ENCODE results near the gene IFRD2.
"Not testable (repeated sequence)": the region's sequence is repeated elsewhere in the genome, so short reads cannot be mapped to it uniquely, and the experiment has no call there.

The IFRD2 gene

DNA sequence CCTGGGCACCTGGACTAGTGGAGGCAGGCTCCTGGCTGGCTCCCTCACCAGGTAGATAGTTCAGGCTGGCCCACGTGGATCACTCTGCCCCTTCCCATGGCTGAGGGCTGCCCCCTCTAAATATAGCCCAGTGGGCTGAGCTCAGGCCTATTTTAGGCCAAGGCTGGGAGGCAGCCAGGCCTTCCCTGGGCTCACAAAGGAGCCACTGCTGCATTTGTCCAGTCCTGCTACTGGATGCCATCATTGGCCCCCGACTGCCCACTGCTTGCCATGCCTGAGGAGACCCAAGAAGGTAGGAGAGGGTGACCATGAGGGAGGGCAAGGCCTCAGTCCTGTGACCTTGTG lies 13.4 kb downstream of the IFRD2 start, which contains the start of gene LSMEM2:
TSS of gene LSMEM2 (plus strand) at position 208 of the 345 bp plus-strand sequence. CDS start at position 235, 27 bp downstream.
- DNase-seq (ENCODE audit: low read depth), result no peak

DNA sequence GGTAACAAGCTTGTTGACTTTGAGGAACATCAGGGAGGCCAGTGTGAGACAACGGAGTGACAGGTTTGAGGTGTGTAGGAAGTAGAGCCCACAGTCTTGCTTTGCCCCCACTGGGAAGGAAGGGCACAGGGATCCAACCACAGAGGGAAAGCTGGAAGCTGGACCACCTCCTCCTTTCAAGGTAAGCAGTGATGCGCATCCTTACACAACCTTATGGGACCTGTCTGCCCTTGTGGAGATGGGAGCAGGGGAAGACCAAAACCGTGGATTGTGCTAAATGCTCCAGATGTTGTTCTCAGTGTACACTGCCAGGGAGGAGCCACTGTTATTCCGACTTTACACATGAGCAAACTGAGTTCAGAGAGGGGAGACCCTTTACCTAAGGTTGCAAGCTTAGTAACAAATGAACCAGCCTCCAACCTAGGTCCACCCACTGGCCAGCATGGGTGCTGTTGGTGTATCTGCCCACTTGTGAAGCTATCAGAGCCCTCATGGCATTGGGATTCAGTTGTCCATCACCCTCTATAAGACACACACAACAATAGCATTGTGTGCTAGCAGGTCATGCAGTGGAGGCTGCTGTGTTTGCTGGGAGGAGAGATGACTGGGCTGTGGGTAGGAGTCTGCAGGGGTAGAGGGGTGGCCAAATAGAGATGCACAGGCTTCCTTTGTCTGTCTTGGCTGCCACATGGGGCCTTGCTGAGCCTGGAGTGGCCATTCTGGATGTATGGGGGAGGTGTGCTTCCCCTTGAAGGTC lies 13.9 kb downstream of the IFRD2 start:
- no peak for DNase-seq (ENCODE audit: low read depth)

DNA sequence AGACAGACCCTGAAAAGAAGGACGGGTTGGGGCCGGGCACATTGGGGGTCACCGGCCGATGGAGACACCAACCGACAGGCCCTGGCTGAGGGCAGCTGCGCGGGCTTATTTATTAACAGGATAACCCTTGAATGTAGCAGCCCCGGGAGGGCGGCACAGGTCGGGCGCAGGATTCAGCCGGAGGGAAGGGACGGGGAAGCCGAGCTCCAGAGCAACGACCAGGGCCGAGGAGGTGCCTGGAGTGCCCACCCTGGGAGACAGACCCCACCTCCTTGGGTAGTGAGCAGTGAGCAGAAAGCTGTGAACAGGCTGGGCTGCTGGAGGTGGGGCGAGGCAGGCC lies 15.5 kb downstream of the IFRD2 start:
- no peak for DNase-seq (ENCODE audit: low read depth)

DNA sequence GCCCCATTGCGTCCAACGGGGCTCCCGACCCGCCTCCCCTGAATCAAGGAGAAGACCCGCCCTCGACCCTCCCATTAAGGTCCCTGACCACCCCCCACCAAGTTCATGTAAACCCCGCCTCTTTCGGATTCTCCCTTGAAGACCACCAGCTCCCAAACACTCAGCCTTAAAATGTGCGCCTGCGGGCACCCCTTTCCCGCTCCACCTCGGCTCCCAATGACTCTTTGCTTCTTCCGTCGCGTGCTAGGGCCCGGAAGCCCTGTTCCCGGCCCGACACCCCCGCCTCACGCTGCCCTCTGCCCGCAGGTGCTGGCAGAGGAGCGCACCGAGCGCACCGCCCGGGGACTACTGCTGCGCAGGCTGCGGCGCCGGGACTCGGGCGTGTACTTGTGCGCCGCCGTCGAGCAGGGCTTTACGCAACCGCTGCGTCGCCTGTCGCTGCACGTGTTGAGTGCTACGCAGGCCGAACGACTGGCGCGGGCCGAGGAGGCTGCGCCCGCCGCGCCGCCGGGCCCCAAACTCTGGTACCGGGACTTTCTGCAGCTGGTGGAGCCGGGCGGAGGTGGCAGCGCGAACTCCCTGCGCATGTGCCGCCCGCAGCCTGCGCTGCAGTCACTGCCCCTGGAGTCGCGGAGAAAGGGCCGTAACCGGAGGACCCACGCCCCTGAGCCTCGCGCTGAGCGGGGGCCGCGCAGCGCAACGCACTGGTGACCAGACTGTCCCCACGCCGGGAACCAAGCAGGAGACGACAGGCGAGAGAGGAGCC lies 16.1 kb downstream of the IFRD2 start:
- DNase-seq (ENCODE audit: low read depth), result no peak

DNA sequence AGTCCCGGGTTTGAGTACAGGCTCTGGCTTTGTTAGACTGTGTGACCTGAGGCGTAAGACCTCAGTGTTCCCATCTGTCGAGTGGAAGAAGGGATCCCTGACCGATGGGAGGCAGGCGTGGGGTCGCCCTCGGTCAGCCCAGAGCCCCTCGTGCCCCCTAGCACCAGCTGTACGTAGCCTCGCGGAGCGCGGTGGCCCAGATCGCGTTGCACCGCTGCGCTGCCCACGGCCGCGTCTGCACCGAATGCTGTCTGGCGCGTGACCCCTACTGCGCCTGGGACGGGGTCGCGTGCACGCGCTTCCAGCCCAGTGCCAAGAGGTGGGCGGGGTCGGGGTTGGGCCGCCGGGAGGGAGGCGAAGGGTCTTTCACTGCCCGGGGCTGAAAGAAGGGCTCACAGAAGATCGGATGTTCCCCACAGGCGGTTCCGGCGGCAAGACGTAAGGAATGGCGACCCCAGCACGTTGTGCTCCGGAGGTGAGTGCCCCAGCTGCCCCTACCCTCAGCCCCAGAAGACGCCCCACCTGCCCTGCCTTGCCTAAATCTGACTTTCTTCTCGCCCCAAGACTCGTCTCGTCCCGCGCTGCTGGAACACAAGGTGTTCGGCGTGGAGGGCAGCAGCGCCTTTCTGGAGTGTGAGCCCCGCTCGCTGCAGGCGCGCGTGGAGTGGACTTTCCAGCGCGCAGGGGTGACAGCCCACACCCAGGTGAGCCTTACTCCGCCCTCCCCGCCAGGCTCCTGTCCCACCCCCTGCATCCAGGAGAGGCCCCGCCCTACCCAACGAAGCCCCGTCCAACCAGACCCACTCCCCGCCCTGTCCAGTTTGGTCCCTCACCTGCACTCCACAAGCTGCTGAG lies 16.9 kb downstream of the IFRD2 start:
- no peak for DNase-seq (ENCODE audit: low read depth)

DNA sequence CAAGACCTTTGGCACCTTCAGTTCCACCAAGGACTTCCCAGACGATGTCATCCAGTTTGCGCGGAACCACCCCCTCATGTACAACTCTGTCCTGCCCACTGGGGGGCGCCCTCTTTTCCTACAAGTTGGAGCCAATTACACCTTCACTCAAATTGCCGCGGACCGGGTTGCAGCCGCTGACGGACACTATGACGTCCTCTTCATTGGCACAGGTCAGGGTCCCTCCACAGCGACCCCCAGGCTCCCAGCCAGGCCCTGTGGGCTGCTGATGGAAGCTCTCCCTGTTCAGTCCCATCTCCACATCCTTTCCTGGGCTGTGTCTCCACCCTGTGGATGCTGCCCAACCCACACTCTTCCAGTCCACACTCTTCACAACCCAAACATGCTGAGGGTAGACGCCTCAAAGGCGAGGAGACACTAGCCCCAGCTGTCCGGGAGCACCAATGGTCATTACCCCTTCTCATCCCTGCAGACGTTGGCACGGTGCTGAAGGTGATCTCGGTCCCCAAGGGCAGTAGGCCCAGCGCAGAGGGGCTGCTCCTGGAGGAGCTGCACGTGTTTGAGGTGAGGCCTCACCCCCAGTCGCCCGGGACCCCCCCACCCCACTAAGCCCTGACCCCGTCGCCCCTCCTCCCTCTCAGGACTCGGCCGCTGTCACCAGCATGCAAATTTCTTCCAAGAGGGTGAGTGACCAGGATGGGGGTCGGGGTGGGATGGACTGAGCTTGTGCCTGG lies 17.7 kb downstream of the IFRD2 start:
- no peak for DNase-seq (ENCODE audit: low read depth)

DNA sequence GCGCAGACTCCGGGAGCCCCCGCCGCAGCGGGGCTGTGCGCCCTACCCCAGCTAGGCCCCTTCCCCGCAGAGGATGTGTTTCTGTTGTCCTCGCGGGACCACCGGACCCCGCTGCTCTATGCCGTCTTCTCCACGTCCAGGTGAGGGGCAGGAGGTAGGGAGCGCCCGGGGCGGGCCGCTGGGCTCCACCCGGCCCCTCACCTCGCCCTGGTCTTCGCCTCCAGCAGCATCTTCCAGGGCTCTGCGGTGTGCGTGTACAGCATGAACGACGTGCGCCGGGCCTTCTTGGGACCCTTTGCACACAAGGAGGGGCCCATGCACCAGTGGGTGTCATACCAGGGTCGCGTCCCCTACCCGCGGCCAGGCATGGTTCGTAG lies 18.6 kb downstream of the IFRD2 start:
- no peak for DNase-seq (ENCODE audit: low read depth)

DNA sequence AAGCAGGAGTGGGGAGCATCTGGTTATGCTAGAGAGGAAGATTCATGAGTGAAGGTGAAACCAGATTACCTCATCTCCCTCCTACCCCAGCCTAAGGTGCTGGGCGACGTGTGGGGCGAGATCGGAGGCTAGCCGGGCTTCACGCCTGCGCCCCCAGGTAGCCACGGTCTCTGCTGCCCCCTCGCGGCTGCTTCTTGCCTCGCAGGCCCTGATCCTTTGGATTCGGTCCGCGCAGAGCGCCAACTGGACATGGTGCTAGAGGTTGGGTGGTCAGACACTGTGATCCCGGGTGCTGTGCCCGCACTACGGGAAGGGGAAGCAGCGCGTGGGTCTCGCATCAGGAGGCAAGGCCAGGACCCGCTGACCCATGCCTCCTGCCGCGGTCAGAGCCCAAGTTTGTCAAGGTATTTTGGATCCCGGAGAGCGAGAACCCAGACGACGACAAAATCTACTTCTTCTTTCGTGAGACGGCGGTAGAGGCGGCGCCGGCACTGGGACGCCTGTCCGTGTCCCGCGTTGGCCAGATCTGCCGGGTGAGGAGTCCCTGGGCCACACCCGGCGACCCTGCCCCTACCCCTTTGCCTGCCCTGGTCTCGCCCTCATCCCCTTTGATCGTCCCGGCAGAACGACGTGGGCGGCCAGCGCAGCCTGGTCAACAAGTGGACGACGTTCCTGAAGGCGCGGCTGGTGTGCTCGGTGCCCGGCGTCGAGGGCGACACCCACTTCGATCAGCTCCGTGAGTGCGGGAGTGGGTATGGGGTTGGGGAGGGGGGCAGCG lies 19.1 kb downstream of the IFRD2 start:
- DNase-seq (ENCODE audit: low read depth), result peak; percentile 40

DNA sequence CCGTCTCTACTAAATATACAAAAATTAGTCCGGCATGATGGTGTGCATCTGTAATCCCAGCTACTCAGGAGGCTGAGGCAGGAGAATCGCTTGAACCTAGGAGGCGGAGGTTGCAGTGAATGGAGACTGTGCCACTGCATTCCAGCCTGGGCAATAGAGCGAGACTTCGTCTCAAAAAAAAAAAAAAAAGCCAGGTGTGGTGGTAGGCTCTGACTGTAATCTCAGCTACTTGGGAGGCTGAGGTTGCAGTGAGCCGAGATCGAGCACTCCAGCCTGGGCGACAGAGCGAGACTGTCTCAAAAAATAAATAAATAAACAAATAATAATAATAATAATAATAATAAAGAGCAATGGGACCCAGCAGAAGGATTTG lies 19.7 kb downstream of the IFRD2 start:
- DNase-seq (ENCODE audit: low read depth), result not testable (repeated sequence)

DNA sequence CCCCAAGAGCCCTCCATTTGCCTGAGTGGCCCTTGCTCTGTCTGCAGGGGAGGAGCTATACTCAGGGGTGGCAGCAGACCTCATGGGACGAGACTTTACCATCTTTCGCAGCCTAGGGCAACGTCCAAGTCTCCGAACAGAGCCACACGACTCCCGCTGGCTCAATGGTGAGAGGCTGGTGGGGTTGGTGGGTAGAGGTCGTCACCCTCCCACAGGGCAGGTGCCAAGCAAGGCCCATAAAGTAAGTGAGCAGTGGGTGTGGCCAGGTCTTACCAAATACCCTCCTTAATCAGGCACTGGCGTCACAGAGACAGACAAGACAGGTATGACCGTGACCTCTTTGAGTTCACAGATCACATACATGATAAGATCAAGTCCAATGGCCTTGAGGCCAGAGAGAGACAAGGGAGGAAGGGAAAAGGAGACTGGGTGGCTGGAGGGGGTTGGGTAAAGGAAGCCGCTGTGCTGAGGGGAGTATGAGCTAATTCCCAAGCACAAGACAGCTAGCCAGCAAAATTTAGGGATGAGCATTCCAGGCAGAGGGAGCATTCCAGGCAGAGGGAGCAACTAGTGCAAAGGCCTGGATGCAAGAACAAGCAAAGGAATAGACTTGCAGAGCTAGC lies 20.8 kb downstream of the IFRD2 start:
- DNase-seq (ENCODE audit: low read depth), result no peak

DNA sequence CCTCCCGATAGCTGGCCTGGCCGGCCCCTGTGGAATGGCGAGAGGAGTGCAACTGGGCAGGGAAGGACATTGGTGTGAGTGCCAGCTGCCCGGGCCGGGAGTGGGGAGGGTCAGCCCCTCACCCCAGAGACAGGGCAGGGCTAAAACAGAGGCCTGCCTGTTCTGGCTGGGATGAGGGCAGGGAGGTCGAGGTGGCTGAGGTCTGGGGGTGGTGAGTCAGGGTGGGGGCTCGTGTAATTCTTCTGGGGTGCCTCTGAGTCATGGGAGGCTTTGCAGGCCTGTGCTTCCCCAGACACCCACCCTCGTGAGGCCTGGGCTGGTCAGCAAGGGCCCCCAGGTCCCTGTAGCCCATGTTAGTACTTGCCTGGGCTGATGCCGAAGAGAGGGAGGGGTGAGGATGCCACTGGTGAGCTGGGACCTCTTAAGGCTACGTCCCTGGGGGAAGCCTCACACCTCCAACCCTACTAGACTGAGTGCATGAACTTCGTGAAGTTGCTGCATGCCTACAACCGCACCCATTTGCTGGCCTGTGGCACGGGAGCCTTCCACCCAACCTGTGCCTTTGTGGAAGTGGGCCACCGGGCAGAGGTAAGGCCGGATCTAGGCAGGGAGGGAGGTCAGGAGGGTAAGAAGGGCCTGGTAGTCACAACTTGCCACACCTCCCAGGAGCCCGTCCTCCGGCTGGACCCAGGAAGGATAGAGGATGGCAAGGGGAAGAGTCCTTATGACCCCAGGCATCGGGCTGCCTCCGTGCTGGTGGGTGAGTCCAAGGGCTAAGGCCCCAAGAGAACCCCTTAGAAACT lies 21.6 kb downstream of the IFRD2 start:
- no peak for DNase-seq (ENCODE audit: low read depth)

DNA sequence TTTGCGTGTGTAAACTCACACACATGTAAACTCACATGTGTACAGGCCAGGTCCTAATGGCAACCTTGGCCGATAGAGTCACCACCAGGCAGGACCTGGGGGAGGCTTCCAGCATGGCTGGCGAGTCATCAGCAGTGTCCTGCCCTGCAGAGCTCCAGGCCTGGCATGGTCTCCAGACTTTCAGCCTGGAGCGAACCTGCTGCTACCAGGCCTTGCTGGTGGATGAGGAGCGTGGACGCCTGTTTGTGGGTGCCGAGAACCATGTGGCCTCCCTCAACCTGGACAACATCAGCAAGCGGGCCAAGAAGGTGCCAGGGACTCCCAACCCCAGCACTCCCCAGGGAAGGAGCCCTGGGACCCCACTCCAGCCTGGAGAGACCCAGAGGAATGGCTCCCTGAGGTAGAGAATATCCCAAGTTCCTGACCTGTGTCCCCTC lies 22.2 kb downstream of the IFRD2 start:
- DNase-seq (ENCODE audit: low read depth), result no peak

DNA sequence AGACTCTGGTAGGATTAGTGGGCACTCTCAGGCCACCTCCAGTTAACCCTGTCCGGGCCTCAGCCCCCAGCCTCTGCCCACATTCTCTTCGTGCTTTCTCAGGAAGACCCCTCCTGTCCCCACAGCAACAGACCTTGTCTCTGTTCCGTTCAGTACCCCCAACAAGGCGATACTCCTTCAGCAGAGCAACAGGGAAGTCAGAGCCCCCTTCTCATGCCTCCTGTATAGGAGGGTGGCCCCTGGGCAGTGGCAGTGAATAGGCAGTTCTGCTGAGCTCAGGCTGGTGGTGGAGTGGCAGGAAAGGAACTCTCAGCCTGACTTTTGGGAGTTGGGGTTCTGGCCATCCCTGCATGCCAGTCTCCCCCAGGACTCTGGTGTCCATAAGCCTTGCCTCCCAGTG lies 22.8 kb downstream of the IFRD2 start:
- DNase-seq (ENCODE audit: low read depth), result no peak

DNA sequence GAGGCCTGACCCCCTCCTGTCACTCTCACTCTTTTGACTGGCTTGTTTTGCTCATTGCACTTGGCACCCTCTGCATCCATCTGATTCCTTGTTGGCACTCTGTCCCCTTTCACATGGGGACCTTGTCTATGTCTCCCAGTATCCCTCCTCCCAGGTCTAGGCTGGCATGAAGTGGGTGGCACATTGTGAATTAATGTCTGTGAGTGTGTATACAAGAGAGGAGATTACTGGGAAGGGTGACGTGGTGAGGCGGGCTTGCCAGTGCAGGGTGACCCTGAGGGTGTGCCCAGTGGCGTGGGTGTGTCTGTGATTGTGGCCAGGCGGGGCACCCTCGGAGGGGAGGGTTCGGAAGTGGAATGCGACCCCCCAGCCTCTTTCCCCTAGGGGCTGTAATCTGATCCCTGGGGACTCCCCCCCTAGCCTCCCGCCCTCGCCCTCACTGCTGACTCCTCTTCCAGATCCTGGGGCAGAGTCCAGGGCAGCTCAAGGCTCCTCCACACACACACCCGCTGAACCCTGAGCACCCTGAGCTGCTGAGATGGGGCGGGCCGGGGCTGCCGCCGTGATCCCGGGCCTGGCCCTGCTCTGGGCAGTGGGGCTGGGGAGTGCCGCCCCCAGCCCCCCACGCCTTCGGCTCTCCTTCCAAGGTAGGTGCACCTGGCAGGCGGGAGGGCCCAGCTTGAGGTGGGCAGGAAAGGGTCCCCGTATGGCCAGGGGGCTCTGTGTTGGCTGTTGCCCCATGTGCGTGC lies 23.4 kb downstream of the IFRD2 start, which contains the start of gene SEMA3B:
TSS of gene SEMA3B (plus strand) at position 445 of the 749 bp plus-strand sequence. CDS start at position 539, 94 bp downstream.
- no peak for DNase-seq (ENCODE audit: low read depth)

DNA sequence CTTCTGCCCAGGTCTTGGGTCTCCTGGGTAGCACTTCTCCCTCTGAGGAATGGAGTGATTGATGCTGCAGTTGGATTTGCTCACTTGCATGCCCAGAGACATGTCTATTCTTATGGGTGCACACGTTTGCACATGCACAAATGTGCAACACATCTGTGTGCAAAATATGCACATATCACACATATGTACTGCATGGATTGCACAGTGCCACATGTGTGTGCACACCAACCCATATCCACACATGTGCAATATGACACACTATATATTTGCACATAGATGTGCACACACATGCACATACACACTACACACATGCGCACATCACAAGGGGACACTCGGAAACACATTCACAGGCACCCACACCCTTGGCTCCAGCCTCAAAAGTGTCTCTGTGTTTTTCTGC lies 24.0 kb downstream of the IFRD2 start:
- DNase-seq (ENCODE audit: low read depth), result no peak

DNA sequence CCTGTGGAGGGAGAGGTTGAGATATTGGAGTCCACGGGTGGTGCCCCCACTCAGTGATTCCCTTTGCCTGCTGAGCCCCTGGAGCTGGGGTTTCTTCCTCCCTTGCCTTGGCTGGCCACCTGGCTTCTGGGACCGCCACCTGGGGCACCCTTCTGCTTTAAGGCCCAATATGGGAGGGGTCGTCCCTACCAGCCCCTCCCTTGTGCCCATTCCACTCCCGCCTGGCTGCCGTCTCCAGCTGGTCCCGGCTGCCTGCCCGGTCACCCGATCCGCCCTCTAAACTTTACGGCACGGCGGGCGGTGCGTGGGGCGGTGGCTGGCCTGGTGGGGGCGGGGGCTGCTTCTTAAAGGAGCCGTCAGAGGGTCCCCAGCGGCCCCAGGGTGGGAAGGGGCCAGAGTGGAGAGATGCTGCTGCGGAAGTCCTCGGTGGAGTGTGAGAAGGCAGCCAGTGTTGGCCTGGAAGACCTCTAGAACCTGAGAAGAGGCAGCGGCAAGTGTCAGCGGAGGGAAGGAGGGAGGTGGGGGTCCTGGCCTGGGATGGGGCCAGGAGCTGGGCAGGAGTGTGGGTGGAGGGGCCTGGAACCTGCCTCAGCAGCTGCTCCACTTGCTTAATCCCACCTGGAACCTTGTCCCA lies 24.8 kb downstream of the IFRD2 start:
- no peak for DNase-seq (ENCODE audit: low read depth)

DNA sequence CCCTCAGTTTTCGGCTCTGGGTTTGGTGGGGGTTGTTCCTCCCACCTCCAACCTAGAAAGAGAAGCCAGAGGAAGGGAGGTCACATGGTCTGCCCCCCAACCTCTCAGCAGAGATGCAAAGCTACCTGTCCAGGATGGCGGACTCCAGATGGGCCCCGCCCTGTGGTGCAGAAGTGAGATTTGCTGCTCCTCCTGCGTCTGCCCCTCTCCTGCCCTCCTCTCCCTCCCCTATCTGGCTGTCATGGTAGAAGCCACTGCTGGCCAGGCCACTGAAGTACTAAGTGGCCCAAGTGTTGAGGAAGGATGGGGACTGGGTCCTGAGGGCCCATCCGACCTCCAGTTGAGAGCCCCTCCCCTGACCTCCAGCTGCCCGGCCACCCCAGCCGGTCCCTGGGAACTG lies 25.4 kb downstream of the IFRD2 start:
- no peak for DNase-seq (ENCODE audit: low read depth)

DNA sequence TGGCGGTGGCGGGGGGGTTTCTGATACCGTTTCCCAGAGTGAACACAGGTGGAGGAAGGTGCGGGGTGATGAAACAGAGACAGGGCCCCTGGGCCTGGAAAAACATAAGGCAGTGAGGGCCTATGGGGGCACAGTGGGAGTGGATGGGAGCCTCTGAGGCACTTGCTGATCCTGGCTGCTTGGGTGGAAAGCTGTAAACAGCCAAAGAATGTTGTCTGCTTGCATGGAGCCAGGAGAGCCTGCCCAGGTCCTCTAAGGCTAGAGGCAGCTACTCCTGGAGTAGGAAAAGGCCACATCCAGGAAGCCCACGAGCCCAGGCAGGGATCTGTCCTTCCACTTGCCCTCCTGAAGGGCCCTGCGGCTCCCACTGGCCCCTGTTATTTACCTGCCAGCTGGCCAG lies 26.2 kb downstream of the IFRD2 start:
- no peak for DNase-seq (ENCODE audit: low read depth)

DNA sequence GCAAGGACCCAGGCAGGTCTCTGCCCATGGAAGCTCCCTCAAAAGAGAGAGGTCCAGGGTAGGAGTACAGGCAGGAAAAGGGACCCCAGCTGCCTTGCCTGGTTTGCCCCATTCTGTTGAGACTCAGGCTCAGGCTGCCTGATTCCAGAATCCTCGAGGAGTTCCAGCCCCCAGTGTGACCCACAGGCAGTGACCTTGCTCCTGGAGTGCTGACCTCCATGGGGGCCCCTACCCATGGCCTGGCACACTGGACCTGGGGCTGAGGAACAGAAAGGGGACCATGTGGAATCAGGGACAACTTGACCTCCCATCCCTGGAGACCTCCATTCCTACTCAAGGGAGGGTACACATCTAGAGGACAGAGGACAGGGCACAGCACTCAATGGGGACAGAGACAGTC lies 26.7 kb downstream of the IFRD2 start:
- DNase-seq (ENCODE audit: low read depth), result no peak
